PC-9 (cell line): ENCODE results near the gene EHD4.

Experiments used
- EZH2 ChIP-seq: fragments of 200-600 bp; sonication (generic); IDR thresholded peaks from 2 replicates; pipeline ENCODE4 v1.8.0; 2017; ENCODE audit warnings: antibody characterized with exemption, low read depth
- TF ChIP-seq, protein P1 (sequence below): fragments of 200-600 bp; sonication (generic); conservative IDR thresholded peaks from 2 replicates; pipeline ENCODE4 v1.6.1; 2017; ENCODE audit warnings: mixed run types, antibody characterized with exemption, mild to moderate bottlenecking, moderate library complexity

DNA sequence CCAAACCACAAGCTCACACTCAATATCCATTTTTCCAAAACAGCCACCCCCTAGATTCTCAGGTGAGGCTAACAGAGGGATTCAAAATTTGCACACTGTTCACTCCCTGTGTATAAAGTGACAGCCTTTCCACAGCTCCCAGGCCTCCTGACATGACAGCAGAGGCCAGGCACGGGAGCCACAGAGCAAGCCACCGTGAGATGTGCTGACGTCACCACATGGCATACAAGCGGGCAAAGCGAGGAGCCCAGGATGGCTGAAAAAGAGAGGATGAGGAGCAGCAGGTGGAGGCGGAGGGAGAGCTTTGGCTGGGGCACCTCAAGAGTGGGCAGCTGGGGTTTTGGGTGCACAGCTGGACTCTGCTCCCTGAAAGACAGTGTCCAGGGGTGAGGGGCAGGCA lies 27.1 kb downstream of the EHD4 start:
- TF ChIP-seq, protein P1, sequence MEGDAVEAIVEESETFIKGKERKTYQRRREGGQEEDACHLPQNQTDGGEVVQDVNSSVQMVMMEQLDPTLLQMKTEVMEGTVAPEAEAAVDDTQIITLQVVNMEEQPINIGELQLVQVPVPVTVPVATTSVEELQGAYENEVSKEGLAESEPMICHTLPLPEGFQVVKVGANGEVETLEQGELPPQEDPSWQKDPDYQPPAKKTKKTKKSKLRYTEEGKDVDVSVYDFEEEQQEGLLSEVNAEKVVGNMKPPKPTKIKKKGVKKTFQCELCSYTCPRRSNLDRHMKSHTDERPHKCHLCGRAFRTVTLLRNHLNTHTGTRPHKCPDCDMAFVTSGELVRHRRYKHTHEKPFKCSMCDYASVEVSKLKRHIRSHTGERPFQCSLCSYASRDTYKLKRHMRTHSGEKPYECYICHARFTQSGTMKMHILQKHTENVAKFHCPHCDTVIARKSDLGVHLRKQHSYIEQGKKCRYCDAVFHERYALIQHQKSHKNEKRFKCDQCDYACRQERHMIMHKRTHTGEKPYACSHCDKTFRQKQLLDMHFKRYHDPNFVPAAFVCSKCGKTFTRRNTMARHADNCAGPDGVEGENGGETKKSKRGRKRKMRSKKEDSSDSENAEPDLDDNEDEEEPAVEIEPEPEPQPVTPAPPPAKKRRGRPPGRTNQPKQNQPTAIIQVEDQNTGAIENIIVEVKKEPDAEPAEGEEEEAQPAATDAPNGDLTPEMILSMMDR, result no peak
- TF ChIP-seq EZH2, result no peak
